Stomach (tissue), 4 donors: ENCODE results near the gene AP1S3.

Experiments
- CTCF ChIP-seq, 7 experiments: fragments of 450-650 bp in 4 of 7; fragments of 200-600 bp in 3 of 7; sonication (generic) in 3 of 7; IDR thresholded peaks; one replicate each; pipeline ENCODE4 v1.5.1; 2016 to 2019; ENCODE audit warnings: antibody characterized with exemption in 7 of 7, control low read depth in 2 of 7, mild to moderate bottlenecking in 1 of 7
- EP300 ChIP-seq: sonication (generic); formaldehyde crosslinking; IDR thresholded peaks from one replicate; pipeline ENCODE4 v1.6.1; 2017; ENCODE audit warnings: antibody characterized with exemption
- POLR2A ChIP-seq, 4 donors: fragments of 450-650 bp; IDR thresholded peaks; one replicate each; pipeline ENCODE4 v1.6.1; 2016; ENCODE audit warnings: antibody characterized with exemption in 4 of 4, control low read depth in 2 of 4, mild to moderate bottlenecking in 1 of 4, moderate library complexity in 1 of 4
- POLR2AphosphoS5 ChIP-seq, 3 donors: sonication (generic); formaldehyde crosslinking; IDR thresholded peaks; one replicate each; pipeline ENCODE4 v1.6.1; 2016; ENCODE audit warnings: antibody characterized with exemption in 3 of 3

- TF ChIP-seq POLR2A (IDR thresholded peaks at IDR 0.05): no peak
- TF ChIP-seq CTCF (IDR thresholded peaks at IDR 0.05): no peak
- no peak for TF ChIP-seq POLR2AphosphoS5 (IDR thresholded peaks at IDR 0.05)
- no peak for TF ChIP-seq EP300
Observed at GRCh38 chr2:223841436-223842190, 4.2 kb upstream of the AP1S3 start.
